ENCODE measurements around the gene MDN1. TPM values are rescaled to one million over a fixed set of nuclear protein-coding genes. Genes with fewer than 3 reads are reported as not detected.

MDN1 gene
- total and polyA plus RNA-seq, 2 of the 8 experiments (the other 6 are each of a cell fraction or from before 2014, with no cell fraction given): 53.5 to 179 TPM

- Histone ChIP-seq H2BK20ac (ENCODE audit: low read length) (no peak overlapping the region), H2BK12ac (ENCODE audit: low read depth, low read length) (no peak overlapping the region), H2BK15ac (ENCODE audit: low read length) (no peak overlapping the region), H3K27ac (ENCODE audit: low read depth, low read length) (no peak overlapping the region), H3K27me3 (replicated peaks in 1 of 4; ENCODE audit: control insufficient read depth in 3 of 4, extremely low read depth in 1 of 4, insufficient read depth in 3 of 4, low read length in 3 of 4) (no peaks in the 10 kb centered on the region), H4K20me1 (replicated peaks in 1 of 2; ENCODE audit: control insufficient read depth in 1 of 2, insufficient read depth in 2 of 2, low read length in 2 of 2) (no peaks in the 10 kb centered on the region), H3K14ac (ENCODE audit: insufficient read length) (no peak overlapping the region), H4K8ac (ENCODE audit: extremely low read depth, insufficient read depth, low read length) (no peak overlapping the region), H3K79me1 (ENCODE audit: low read depth, low read length) (no peaks in the 10 kb centered on the region), H4K5ac (ENCODE audit: insufficient read length, low read depth, low read length) (no peak overlapping the region), H3K4ac (replicated peaks; ENCODE audit: insufficient read length, low read depth, low read length) (no peak overlapping the region), H2AK5ac (ENCODE audit: low read depth, low read length) (no peak overlapping the region), H3K4me1 (replicated peaks in 1 of 4; ENCODE audit: control insufficient read depth in 3 of 4, insufficient read depth in 4 of 4, low read length in 3 of 4) (peaks cover 0 to 3% (median 0%) of the 10 kb centered on the region in 4 experiments; a peak in 2 of 7 replicates), H3K79me2 (ENCODE audit: control insufficient read depth in 1 of 2, insufficient read depth in 2 of 2, low read length in 2 of 2) (no peaks in the 10 kb centered on the region), H3K23ac (ENCODE audit: insufficient read length) (no peak overlapping the region), H3K9ac (replicated peaks in 1 of 4; ENCODE audit: extremely low read depth in 1 of 4, low read depth in 3 of 4, low read length in 3 of 4) (no peak overlapping the region), H3K4me3 (ENCODE audit: extremely low read depth in 1 of 4, insufficient read depth in 2 of 4, low read depth in 3 of 4, low read length in 4 of 4) (no peak overlapping the region), H2BK120ac (replicated peaks; ENCODE audit: low read depth, low read length) (no peak overlapping the region), H2AFZ (ENCODE audit: low read length) (no peak overlapping the region), H3K56ac (replicated peaks; ENCODE audit: insufficient read length, low read depth, low read length) (no peak overlapping the region), H3K18ac (ENCODE audit: extremely low read depth, low read length) (no peak overlapping the region), H2BK5ac (ENCODE audit: low read depth, low read length) (no peak overlapping the region), H4K91ac (replicated peaks; ENCODE audit: insufficient read length, low read length) (no peak overlapping the region), H3K23me2 (ENCODE audit: low read depth, low read length) (no peaks in the 10 kb centered on the region), H3K36me3 (ENCODE audit: control insufficient read depth in 2 of 4, insufficient read depth in 4 of 4, low read length in 3 of 4) (peaks cover 18 to 78% (median 50%) of the 10 kb centered on the region in 4 experiments), H3K9me3 (ENCODE audit: insufficient read depth in 2 of 2, low read depth in 1 of 2, low read length in 1 of 2) (no peaks in the 10 kb centered on the region), H3K4me2 (ENCODE audit: insufficient read depth in 1 of 2, low read depth in 2 of 2, low read length in 2 of 2) (no peak overlapping the region)
- POLR2A ChIA-PET (ENCODE audit: partially characterized antibody): no interaction called here
- DNase-seq (ENCODE audit: low read depth in 1 of 2, low spot score in 2 of 2): no peak
- CTCF ChIA-PET (ENCODE audit: partially characterized antibody): interaction anchor here (0.6 to 1.1 kb wide), 2 partner anchors 14 to 71 kb away, joined by 3 read pairs; no protein-coding TSS in a partner anchor
- WGBS, 2 experiments (ENCODE audit: extremely low coverage in 1 of 2, insufficient coverage in 1 of 2, insufficient read length in 1 of 2, insufficient replicate concordance in 2 of 2, low coverage in 1 of 2, low lambda C conversion rate in 2 of 2, missing lambda C conversion rate in 1 of 2): 71% methylated on average over 1 of the region's 1 CpG; no CpG with 5 or more reads in 1 of the 2 experiments
- no peak for TF ChIP-seq JUN (IDR thresholded peaks at IDR 0.05; ENCODE audit: low read depth, low read length)
- no peak for FAIRE-seq
Observed at GRCh38 chr6:89775150-89775549, 44.4 kb downstream of the MDN1 start.
